Ishikawa (cell line): ENCODE data around the gene DEPDC7.

Source experiments
- CEBPB ChIP-seq: IDR thresholded peaks from 2 replicates; pipeline ENCODE4 v1.6.1; 2012
- MAX ChIP-seq: IDR thresholded peaks from 2 replicates; pipeline ENCODE4 v1.6.1; 2012
- NFIC ChIP-seq: IDR thresholded peaks from 2 replicates; pipeline ENCODE4 v1.6.1; 2012
- REST ChIP-seq: IDR thresholded peaks from 2 replicates; pipeline ENCODE4 v1.6.1; 2012; ENCODE audit warnings: low read depth, mild to moderate bottlenecking
- TEAD4 ChIP-seq: IDR thresholded peaks from 2 replicates; pipeline ENCODE4 v1.6.1; 2012

- TF ChIP-seq REST (no peak), MAX (no peak), NFIC (no peak), CEBPB (no peak), TEAD4 (no peak)
These were observed 42.9 kb upstream of the DEPDC7 start for GRCh38 chr11:32972781-32973180.
